Stimulated activated CD8-positive, alpha-beta memory T cell treated with anti-CD3 and anti-CD28 coated beads, Interleukin-2, amount 100 ng/mL, for 1 hour (primary cell): ENCODE measurements around the gene OR52L1.
"Not testable (repeated sequence)": the region's sequence is repeated elsewhere in the genome, so short reads cannot be mapped to it uniquely, and the experiment has no call there.

ENCODE experiments used
- DNase-seq, 2 donors: peaks; one replicate each; pipeline ENCODE4 v3.0.0-alpha.2; 2020; ENCODE audit warnings: low read depth in 2 of 2

OR52L1 gene

DNA sequence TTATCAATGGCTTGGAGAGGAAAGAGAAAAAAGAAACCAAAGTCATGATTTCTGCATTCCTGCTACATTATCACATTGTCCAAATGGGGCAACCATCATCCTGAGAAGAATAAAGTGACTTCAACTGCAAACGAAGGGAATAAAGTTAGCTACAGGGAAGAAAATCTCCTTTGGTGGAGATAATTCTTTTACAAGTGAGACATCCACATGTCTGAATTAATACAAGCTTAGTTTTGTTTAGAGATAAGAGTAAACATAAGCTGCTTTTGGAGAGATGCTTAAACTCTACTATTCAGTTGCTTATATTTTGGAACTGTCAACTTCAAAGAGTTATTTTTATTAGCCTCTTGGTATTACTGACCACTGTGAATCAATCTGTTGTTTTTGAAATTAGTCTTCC is at the start of gene OR52L1:
OR52L1 (minus strand) TSS at position 101 of the 400 bp plus-strand sequence; CDS start at position 46, 55 bp downstream.
- no peak for DNase-seq

DNA sequence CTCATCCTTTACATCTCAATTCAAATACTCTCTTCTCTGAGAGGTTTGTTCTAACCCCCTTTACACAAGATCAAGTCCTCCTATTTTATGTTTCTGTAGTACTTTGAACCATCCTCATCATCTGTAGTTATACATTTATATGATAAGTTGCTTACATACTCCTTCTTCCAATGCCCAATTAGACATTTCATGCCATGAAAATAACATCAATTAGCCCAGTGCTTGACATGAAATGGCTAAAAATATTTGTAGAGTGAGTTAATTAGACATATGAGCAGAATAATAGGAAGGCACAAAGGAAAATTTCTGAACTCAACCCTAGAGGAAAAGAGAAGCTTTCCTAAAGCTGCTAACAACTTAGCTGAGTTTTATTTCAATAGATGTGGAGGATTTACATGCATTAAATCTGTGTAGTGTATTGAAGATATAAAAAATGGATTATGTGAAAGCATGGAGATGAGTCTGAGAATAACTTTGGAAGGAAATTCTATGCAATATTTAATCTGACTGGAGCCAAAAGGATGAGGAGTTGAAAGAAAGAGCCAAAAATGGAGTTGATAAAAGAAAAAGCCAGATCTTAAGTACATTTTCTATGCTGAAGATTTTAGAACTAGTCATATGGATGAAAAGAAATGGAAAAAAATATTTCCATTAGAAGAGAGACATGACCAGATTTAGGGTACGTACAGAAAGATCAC is 44.1 kb upstream of the OR52L1 start, which contains the start of gene OR56A1:
OR56A1 (minus strand) TSS at position 51 of the 698 bp plus-strand sequence. CDS start 3,066 bp downstream, outside the sequence.
- DNase-seq, result no peak

DNA sequence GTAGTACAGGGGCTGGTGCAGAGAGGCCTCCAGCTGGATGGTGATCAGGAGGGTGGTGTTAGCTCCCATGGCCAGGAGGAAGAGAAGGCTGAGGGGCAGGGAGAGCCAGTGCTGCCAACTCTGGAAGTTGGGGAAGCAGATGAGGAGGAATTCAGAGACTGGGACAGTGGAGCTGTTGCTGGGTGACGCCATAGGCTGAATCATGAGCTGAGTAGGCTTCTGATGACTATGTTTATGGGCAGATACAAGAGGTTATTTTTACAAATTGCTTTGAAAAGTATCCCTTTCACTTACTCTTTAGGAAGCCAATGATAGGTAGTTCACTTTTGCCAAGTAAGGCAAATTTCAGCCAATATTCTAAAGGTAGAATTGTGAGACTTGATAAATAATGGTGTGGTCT is 40.7 kb upstream of the OR52L1 start:
- no peak for DNase-seq

DNA sequence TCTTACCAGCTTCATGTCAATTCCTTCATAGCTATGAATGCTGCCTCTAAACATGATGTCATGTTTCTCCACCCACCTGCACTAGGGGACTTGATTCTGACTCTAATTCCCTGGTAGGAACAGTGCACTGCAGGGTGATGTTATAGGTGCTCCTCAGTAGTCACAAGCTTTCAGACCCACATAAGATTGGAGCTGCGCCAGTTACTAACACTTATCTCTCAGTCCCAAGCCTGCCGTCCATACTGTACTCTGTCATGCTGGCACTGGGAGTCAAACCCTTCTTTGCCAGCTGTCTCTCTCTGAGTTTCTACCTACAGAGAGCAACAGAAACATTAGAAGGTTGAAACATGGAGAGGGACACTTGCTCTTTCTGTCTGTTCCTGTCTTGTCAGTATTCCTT is 38.3 kb upstream of the OR52L1 start:
- DNase-seq, result no peak

DNA sequence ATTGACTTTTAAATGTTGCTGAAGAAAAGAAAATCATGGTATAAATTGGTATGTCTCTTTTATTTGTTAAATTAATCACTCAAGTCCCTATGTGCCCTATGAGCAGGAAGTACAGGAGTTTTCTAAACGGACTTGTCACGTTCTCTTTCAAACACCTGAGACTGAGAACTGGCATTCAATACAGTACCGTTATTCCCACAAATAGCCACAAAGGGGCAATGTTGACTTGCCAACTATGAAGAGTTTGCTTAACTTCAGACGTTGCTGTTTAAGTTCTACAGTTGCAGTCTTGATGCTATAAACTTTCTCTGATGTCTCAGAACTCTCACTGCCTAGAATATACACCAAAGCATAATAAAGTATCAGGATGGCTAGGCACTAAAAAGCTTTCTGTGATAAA is 36.2 kb upstream of the OR52L1 start:
- DNase-seq, result no peak

DNA sequence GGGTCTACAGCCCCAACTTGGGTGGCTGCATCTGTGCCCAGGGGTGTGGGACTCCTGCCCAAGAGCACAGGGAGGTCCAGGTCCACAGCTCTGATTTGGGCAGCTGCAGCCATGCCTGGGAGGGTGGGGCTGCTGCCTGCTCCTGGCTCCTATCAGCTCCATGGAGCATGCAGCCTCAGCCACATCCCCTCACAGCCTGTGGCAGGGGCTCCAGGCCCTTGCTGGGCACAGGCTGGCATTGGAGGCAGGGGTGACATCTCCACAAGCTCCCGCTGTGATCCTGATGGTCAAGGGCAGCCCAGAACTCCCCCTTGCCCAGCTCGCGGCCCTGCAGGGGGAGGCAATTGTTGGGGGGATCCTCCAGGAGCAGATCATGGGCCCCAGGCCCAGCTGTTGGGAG is 26.3 kb upstream of the OR52L1 start:
- DNase-seq, result no peak

DNA sequence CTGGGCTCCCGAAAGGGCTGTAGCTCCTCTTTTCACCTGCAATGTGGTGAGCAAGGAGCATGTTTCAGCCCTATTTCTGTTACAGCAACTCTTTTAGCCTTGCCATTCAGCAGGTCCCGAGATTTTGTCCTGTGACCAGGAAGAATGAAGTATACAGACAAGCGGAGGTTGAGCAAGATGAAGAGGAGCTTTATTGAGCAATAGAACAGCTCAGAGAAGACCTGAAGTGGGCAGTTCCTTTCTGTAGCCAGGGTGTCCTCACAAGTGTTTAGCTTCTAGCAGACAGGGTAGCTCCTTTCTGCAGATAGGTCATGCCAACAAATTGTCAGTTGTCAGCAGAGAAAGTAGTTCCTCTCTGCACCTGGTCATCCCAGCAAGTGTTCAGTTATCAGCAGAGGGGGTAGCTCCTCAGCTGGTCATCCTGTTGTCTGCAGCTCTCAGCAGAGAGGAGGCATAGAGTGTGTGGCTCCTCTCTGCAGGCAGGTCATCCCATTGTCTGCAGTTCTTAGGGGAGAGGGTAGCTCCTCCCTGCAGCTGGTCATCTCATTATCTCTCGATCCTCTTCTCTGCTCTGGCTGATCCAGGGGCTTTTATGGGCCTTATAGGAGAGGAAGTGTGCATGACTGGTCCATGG is 25.4 kb upstream of the OR52L1 start:
- no peak for DNase-seq

DNA sequence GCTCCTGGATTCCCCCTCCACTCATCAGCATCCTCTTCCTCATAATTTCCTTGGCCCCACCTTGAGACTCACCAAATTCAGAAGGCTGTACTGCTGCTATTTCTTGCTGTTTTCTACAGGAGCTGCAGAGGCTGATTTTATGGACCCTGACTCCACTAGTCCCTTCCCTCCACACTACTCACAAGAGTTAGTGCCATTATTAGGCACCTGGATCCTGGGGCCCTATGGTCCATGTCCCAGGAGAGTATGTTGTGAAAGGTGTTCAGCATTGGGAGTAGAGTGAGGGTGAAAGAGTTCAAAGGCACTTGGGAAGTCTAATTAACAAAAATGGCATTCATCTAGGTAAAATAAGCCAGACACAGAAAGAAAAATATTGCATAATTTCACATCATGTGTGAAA is 20.1 kb upstream of the OR52L1 start, which contains the start of gene OR56A4:
OR56A4 (minus strand) TSS at position 101 of the 400 bp plus-strand sequence. CDS start 3,954 bp downstream, outside the sequence.
- DNase-seq, result no peak

DNA sequence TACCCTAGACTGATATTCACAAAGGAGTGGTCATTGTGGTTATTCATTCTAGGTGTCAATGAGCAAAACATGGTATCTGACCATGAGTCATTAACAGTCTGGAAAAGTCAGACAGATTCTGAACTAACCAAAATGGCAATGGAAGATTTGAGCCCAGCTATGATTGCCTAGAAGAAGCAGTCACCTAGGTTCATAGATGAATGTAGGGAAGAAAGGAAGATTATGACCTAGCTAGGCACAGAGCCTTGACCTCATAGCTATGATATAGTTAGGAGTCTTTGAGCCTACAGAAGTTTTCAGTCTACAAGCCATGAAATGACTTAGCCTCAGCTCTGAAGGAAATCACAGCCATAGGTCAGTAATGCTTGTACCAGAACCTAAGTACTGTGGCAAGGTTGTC is 19.6 kb upstream of the OR52L1 start:
- no peak for DNase-seq

DNA sequence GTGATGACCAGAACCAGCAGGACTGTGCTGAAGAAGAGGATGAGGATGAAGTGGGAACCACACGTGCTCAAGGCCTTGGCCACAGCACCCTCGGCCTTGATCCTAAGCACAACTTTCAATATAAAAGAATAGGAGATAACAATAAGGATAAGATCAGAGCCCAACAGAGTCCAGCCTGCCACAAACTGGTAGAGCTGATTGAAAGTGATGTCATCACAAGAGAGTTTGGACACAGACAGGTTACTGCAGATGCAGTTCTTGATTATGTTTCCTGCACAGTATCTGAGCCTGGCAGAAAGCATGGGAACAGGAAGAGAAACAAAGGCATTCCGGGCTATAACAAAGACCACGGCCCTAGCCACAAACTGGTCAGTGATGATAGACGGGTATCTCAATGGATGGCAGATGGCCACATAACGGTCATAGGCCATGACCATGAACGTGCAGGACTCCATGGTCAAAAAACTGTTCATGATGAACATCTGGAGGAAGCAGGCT is 15.5 kb upstream of the OR52L1 start:
- no peak for DNase-seq

DNA sequence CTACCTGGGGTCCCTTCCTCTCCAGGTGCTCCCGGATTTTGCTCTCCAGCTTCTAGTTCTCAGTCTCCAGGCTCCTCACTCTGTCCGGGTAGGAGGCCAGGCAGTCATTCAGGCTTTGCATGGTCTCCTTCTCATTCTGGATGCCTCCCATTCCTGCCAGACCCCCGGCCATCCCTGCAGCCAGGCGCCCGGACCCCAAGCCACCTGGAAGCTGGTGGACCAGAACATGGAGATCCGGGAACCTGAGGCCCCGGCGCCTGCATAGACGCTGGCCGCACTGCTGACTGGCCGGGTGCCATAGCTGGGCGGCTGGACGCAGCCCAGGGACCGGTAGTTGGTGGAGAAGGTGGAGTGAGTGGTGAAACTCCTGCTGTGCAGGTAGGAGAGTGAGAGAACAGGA is 8.0 kb upstream of the OR52L1 start:
- DNase-seq, result no peak

DNA sequence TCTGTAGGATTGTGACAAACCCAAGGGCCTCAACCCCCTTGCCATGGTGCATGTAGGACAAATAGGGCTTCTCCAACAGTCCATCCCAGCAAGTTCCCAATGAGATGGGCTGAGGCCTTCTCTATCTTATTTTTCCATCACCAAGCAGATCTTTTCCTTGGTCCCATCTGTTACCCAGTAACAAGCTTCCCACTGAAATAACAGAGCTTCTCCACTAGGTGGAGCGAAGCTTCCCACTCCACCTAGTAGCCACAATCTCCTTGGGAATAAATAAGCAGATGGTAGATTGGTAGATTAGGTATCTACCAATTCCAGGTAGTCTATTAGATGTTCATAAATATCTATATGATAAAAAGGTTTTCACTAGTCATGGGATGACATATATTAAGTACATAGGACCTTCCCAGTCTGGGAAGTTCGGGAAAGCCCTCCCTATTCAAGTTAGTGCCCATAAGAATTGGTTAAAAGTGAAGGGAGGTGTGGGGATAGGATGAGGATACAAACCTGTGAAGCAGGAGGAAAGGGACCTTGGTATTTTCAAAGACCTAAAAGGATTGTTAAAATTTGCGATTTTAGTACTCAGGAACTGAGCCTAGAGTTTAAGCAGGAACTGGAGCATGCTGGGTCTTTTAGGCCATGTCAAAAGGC is 5.9 kb upstream of the OR52L1 start:
- no peak for DNase-seq

DNA sequence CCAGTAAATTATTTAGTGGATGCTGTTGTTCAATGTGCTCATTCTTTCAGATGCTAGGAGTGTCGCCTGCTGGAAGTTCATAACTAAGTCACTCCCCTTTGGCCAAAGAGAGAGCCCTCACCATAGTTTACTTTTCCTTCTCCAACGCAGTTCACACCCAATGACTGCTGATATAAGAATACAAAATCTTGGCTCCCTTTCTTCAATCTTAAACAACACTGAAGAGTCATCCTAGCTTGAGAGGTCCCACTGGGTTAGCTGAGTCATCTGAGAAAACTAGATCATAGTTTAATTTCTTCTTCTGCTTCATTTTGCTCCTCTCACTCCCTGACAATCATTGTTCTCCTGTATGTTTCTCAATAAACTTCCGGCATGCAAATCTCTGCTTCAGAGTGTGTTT is 5.4 kb upstream of the OR52L1 start:
- DNase-seq, result no peak

DNA sequence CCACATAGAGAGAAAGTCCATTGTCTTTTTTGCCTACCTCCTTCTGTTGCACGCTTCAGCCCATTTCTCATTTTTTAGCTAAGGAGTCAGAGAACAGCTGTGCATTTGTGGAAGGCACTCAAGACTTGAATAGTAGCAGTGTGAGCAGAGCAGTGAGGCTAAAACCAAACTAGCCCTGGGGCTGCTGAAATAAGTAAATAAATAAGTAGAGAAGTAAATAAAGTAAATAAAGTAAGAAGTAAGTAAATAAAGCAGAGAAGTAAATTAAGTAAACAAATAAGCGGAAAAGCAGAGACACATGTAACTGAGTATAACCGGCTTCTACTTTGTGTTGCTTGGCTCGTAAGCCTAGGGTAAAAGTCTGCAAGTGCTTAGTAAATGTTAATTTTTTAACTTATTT is 2.4 kb upstream of the OR52L1 start:
- no peak for DNase-seq

DNA sequence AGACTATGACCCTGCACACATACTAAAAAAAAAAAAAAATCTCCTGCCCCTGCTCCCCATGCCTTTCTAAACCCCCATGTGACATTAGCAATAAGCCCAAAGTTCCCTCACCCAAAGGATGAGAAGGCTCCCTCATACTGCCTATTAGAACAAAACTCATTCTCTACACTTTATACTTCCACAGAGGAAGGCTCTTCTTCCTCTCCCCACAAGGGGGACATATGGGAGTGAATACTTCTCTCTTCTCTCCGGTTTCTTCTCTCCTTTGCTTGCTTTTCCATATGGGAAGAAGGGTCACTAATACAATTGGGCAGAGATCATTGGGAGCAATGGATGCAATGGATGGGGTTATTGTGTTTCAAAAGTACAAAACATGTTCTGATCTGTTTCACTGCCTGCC is 3.3 kb downstream of the OR52L1 start:
- no peak for DNase-seq

DNA sequence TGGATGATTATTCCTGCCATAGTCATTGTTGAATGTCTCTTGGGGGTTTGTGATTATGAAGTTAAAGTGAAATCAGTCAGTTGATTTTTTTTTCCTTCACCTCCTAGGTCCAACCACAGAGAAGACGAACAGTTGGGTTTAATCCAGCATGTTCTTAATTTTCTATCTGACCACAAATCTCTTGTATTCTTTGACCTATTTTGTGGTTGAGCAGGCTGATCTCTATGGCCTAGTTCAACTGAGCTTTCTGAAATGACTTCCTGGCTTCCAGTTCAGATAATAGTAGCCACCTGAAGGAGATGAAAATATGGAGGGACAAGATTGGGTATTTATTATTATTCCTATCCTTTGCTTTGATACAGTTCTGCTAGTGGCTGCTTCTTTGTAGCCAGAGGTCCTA is 13.3 kb downstream of the OR52L1 start:
- DNase-seq, result no peak

DNA sequence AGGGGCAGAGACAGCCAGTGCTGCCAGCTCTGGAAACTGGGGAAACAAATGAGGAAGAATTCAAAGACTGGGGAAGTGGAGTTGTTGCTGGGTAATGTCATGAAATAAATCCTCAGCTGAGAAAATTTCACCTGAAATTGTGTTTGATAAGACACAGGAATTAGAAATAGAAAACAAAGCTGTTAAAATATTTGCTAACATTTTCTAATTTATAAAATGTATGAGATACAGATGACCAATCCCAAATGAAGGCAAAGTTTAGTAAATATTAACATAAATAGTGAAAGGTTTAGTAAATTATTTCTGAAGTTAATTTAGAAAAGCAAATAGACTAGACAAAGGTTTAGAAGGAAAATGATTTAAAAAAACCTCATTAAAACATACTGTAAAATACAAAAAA is 18.4 kb downstream of the OR52L1 start, which contains the start of gene OR56A5:
OR56A5 (minus strand) TSS at position 101 of the 400 bp plus-strand sequence; CDS start at position 101, 0 bp downstream.
- no peak for DNase-seq

DNA sequence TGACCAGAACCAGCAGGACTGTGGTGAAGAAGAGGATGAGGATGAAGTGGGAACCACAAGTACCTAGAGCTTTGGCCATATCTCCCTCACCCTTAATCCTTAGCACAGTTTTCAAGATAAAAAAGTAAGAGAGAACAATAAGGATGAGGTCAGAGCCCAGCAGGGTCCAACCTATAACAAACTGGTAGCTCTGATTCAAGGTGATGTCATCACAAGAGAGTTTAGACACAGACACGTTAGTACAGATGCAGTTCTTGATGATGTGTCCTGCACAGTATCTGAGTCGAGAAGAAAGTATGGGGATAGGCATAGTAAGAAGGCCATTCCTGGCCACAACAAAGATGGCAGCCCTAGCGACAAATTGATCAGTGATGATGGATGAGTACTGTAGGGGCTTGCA is 19.1 kb downstream of the OR52L1 start:
- DNase-seq, result no peak

DNA sequence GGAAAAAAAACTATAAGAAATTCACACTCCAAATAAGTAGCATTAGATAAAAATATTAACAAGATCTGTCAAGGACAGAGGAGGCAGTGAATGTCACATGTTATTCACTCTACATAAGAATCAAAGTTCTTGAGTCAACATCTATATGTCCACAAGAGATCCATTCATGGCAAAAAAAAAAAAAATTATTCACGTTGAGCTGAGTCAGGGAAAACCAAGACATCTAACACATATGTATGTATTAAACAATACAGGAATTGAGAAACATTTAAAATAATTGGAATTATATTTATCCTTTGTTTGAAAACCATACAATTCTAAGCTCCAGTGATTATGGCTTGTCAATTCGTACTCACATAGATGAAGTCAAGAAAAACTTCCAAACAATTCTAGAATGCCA is 19.8 kb downstream of the OR52L1 start:
- no peak for DNase-seq

DNA sequence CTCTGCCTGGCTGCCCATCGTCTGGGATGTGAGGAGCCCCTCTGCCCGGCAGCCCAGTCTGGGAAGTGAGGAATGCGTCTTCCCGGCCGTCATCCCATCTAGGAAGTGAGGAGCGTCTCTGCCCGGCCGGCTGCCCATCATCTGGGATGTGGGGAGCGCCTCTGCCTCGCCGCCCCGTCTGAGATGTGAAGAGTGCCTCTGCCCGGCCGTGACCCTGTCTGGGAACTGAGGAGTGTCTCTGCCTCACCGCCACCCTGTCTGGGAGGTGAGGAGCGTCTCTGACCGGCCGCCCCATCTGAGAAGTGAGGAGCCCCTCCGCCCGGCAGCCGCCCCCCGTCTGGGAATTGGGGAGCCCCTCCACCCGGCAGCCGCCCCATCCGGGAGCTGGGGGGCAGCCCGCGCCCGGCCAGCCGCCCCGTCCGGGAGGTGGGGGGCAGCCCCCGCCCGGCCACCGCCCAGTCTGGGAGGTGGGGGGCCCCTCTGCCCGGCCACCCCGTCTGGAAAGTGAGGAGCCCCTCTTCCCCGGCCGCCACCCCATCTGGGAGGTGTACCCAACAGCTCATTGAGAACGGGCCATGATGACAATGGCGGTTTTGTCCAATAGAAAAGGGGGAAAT is 26.0 kb downstream of the OR52L1 start:
- not testable (repeated sequence) for DNase-seq

DNA sequence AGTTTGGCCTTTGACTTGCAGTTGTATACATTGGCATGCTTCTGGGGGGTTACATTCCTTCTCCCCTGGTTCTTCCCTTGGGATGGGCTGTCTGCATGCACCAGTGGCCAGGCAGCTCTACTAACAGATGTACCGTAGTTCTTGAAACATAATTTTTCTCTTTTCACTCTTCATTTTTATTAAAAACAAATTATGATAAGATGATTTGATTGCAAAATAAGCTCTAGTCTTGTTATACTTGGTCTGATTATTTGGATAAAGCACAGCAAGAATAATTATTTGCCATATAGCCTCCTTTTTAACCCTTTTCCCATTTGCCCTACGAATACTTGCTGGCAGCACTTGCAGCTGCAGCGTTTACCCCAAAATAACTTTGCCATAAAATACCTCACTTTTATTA is 31.2 kb downstream of the OR52L1 start:
- DNase-seq, result no peak

DNA sequence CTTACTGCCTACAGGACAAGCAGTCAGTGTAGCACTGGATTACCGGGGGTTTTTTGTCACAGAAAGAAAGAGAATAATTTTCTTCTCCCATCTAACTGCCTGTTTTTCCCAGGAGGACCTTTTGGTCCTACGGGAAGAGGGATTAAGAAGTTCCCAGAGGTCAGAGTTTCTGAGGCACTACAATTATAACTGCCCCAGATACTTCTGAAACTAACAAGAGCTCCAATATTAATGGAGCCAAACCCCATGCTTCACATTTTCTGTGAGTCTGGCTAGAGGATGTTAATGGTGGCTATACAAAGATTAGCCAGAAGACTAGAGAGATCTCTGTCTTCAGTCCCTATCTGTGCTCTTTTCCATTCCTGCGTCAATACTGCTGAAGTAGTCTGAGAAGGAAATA is 44.8 kb downstream of the OR52L1 start, which contains the start of gene OR56A3:
OR56A3 (plus strand) TSS at position 301 of the 400 bp plus-strand sequence. CDS start 5,096 bp downstream, outside the sequence.
- DNase-seq, result no peak
